HUES64 (cell line): ENCODE results near the gene RBBP8.

Experiments used
- H3K27ac ChIP-seq: 2 replicates; pipeline ENCODE4 v1.7.0; 2013; ENCODE audit warnings: low read depth, low read length, inconsistent platforms
- H3K27me3 ChIP-seq: 2 replicates; pipeline ENCODE4 v1.6.1; 2013; ENCODE audit warnings: mild to moderate bottlenecking, low read length; ENCODE audit not compliant: insufficient read depth
- H3K36me3 ChIP-seq: 2 replicates; pipeline ENCODE4 v1.6.1; 2013; ENCODE audit warnings: mild to moderate bottlenecking, low read length; ENCODE audit not compliant: insufficient read depth
- H3K4me1 ChIP-seq: 2 replicates; pipeline ENCODE4 v1.6.1; 2013; ENCODE audit warnings: mild to moderate bottlenecking, low read length, moderate library complexity; ENCODE audit not compliant: insufficient read depth
- H3K4me3 ChIP-seq: 2 replicates; pipeline ENCODE4 v1.5.1; 2013; ENCODE audit warnings: mild to moderate bottlenecking, low read length, moderate library complexity
- H3K9ac ChIP-seq: 2 replicates; pipeline ENCODE4 v1.6.1; 2013; ENCODE audit warnings: mild to moderate bottlenecking, low read depth, low read length
- H3K9me3 ChIP-seq: 2 replicates; pipeline ENCODE4 v1.6.1; 2013; ENCODE audit warnings: low read depth, low read length; ENCODE audit not compliant: insufficient read depth
- WGBS: fragments of 150-250, 120-280 bp; methylation state at CpG from one replicate; pipeline ENCODE4 v1.1.7; 2013; ENCODE audit warnings: missing lambda C conversion rate; 5-methylcytosine and 5-hydroxymethylcytosine counted together

Gene RBBP8

DNA sequence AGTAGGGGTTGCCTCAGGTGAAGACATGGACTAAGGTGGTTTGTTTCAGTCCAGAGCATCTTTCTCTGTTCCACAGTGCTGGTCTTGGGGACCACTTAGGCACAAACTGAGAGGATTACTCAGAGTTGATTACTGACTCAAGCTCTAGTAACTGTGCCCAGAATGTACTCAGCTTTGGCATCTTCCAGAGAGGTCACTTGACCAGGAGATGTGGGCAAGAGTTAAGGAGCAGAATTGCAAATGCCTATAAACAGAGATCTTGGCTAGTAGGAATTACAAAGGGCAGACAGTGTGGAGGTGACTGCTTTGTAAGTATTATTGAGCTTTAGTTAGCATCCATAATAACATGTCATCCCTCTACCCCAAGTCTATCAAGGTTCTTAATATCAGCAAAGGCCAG, 109.0 kb downstream of the RBBP8 start:
- Histone ChIP-seq H3K27me3 (no peaks in the 10 kb centered on the region), H3K27ac (no peak overlapping the region), H3K9ac (no peak overlapping the region), H3K4me1 (peaks cover 8% of the 10 kb centered on the region; the same call in 1 of the 2 replicates), H3K9me3 (no peaks in the 10 kb centered on the region), H3K4me3 (no peak overlapping the region), H3K36me3 (no peaks in the 10 kb centered on the region)

DNA sequence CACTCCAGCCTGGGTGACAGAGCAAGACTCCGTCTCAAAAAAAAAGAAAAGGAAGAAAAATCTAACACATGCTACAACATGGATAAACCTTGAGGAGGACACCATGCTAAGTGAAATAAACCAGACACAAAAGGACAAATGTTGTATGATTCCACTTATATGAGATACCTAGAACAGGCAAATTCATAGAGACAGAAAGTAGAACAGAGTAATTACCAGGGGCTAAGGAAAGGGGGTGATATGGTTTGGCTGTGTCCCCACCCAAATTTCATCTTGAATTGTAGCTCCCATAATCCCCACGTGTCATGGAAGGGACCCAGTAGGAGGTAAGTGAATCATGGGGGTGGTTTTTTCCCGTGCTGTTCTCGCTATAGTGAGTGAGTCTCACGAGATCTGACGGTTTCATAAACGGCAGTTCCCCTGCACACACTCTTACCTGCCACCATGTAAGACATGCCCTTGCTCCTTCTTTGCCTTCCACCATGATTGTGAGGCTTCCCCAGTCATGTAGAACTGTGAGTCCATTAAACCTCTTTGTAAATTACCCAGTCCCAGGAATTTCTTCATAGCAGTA, 110.8 kb downstream of the RBBP8 start:
- Histone ChIP-seq H3K27ac (no peak overlapping the region), H3K36me3 (no peaks in the 10 kb centered on the region), H3K9me3 (no peaks in the 10 kb centered on the region), H3K9ac (no peak overlapping the region), H3K27me3 (no peaks in the 10 kb centered on the region), H3K4me3 (no peak overlapping the region), H3K4me1 (no peaks in the 10 kb centered on the region)
- 93% methylated on average over 6 of the region's 7 CpGs for WGBS

DNA sequence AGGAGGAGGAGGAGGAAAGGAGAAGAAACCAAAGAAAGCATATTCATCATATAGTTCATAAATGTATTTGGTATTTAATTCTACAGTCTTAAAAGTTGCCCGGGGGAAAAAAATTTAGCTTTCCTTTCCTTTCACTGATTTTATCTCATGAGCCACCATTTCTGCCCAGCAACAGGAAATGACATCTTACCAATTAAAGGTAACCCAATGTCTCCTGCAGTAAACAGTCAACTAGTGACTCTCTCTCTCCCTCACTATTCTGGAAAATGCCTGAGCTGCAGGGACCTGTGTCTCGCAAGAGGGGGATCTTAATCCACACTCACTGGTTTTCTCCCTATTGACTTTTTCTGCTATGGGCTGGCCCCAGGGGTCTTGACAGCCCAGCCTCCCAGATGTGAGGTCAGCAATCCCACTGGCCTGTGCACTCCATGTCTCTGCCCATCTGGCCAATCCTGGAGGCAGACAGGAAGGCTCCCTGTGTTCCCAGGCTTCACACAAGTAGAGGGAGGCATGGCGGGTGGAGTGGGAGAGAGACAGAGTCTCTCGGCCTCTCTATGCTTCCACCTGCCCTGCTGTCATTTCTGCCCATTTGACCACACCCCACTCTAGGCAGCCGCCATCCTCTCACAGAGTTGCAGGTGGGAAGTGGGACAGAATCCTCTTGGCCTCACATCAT, 116.7 kb downstream of the RBBP8 start:
- no peaks in the 10 kb centered on the region for H3K9me3 ChIP-seq
- WGBS: 93% methylated on average over 5 of the region's 5 CpGs
- H3K36me3 ChIP-seq: no peaks in the 10 kb centered on the region
- H3K27ac ChIP-seq: no peak overlapping the region
- no peak overlapping the region for H3K4me3 ChIP-seq
- H3K27me3 ChIP-seq: no peaks in the 10 kb centered on the region
- no peak overlapping the region for H3K9ac ChIP-seq
- H3K4me1 ChIP-seq: peaks cover 3% of the 10 kb centered on the region; the same call in 1 of the 2 replicates

DNA sequence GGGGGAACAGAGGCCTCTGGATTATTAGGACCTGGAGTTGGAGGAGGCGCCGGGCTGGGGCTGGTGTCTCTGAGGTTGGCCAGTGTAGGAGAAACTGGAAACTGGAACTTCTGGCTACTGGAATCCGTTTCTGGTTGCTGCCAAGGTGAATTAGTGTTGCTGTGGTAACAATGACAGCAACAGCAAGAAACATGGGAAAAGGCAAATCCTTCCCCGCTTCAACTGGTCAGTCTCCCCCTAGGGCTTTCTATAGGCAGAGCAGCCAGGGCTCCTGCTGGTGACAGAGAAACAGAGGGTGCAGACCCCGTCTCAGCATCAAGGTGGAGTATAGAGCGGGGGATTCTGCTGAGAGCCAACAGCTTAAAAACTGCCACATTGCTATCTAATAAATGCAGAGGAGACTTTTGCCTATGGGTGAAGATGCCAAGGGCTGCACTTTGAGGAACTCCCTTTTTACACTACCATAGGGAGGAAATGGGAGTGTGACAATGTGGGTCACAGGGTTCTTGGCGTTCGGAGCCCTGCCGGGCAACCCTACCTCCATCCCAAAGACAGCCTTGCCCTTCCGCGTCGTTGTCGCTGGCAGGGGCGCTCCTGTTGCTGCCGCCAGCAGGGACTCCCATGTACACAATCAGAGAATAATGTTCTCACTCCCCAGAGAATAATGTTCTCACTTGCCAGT, 120.8 kb downstream of the RBBP8 start:
- H3K36me3 ChIP-seq: no peaks in the 10 kb centered on the region
- no peak overlapping the region for H3K9ac ChIP-seq
- H3K9me3 ChIP-seq: no peaks in the 10 kb centered on the region
- H3K4me3 ChIP-seq: no peak overlapping the region
- no peaks in the 10 kb centered on the region for H3K27me3 ChIP-seq
- no peak overlapping the region for H3K27ac ChIP-seq
- peaks cover 3% of the 10 kb centered on the region; the same call in 1 of the 2 replicates for H3K4me1 ChIP-seq
- WGBS: 57% methylated on average over 15 of the region's 15 CpGs

DNA sequence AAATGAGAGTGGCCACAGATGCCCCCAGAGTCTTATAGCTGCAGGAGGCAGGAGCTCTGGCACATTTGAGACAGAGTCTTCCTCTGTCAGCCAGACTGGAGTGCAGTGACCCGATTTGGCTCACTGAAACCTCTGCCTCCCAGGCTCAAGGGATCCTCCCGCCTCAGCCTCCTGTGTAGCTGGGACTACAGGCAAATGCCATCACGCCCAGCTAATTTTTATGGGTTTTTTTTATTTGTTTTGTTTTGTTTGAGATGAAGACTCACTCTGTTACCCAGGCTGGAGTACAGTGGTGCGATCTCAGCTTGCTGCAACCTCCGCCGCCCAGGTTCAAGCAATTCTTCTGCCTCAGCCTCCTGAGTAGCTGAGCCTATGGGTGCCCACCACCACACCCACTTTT, 121.4 kb downstream of the RBBP8 start:
- no peak overlapping the region for H3K4me3 ChIP-seq
- H3K9ac ChIP-seq: no peak overlapping the region
- H3K27me3 ChIP-seq: no peaks in the 10 kb centered on the region
- peaks cover 3% of the 10 kb centered on the region; the same call in 1 of the 2 replicates for H3K4me1 ChIP-seq
- H3K27ac ChIP-seq: no peak overlapping the region
- H3K9me3 ChIP-seq: no peaks in the 10 kb centered on the region
- no peaks in the 10 kb centered on the region for H3K36me3 ChIP-seq
- 90% methylated on average over 6 of the region's 6 CpGs for WGBS

DNA sequence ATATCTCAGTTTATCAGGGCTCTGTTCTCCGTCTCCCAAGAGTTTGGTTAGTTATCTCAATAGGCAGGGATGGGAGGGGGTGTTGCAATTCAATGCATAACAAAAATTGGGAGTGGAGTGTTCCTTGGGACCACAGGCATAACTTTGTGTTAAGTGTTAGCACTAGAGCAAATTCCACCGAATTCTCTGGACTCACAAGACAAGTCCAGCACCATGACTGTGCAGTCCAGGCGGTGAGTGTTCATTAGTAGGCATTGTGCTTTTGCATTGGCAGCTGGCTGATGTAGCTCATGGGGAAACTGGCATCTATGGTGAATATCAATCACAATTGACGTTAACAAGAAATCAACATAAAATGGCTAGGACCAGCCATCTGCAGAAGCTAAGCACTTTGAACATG, 123.2 kb downstream of the RBBP8 start:
- WGBS: 90% methylated on average over 4 of the region's 4 CpGs

DNA sequence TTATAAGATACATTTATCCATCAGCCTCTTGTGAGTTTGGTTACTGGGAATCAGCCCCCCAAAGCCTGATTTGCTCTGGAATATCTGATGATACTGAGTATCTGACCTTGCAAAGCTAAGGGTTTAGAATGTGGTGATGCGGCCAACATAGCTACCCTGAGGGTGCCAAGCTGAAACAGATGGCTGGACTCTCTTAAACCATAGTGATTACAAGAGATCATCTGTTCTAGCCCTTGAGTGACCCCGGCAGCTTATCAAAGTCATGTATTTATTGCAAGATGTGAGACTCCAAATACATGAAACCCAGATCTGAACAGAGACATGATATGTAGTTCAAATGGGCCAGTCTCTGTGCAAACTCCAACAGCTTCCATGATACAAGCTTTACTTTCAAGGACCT, 124.0 kb downstream of the RBBP8 start:
- Histone ChIP-seq H3K9me3 (no peaks in the 10 kb centered on the region), H3K27me3 (no peaks in the 10 kb centered on the region), H3K27ac (no peak overlapping the region), H3K9ac (no peak overlapping the region), H3K4me3 (no peak overlapping the region), H3K36me3 (no peaks in the 10 kb centered on the region), H3K4me1 (peaks cover 5% of the 10 kb centered on the region; the same call in 1 of the 2 replicates)
- 97% methylated on average over 2 of the region's 2 CpGs for WGBS

More for the DNA sequence above, 123.2 kb downstream of the RBBP8 start:
- peaks cover 5% of the 10 kb centered on the region; the same call in 1 of the 2 replicates for H3K4me1 ChIP-seq
- no peaks in the 10 kb centered on the region for H3K36me3 ChIP-seq
- H3K4me3 ChIP-seq: no peak overlapping the region
- no peaks in the 10 kb centered on the region for H3K27me3 ChIP-seq
- no peak overlapping the region for H3K9ac ChIP-seq
- no peak overlapping the region for H3K27ac ChIP-seq
- no peaks in the 10 kb centered on the region for H3K9me3 ChIP-seq

DNA sequence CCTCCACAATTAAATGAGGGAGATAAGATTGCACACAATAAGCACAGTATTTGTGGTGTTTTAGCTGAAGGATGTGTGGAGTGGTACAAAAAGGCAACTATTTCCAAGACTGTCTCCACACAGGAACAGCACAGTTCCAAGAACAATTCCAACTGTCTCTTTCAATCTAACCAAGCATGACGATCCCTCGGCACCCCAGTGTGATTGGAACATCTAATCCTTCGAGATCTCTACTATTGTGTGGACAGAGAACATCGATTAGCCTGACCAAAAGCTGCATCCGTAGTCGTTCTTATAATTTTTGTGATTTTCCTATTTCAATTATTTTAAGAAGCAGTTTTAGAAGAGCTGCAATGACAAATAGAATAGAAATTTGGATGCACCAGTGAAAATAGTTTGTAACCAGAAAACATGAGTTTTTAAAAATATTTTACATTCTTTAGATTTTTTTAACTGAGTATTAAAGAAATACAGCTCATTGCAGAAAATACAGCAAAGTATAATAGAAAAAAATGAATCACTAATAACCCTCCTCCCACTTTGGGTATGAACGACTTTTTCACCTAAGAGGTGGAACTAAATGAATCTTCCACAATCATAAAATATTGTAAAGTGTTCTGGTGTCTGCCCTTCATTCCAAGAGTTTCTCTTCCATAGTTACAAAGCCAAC, 125.8 kb downstream of the RBBP8 start:
- no peak overlapping the region for H3K4me3 ChIP-seq
- no peak overlapping the region for H3K27ac ChIP-seq
- peaks cover 2% of the 10 kb centered on the region; the same call in 1 of the 2 replicates for H3K4me1 ChIP-seq
- H3K9ac ChIP-seq: no peak overlapping the region
- peaks cover 3% of the 10 kb centered on the region; the same call in 1 of the 2 replicates for H3K9me3 ChIP-seq
- H3K27me3 ChIP-seq: no peaks in the 10 kb centered on the region
- WGBS: 95% methylated on average over 6 of the region's 7 CpGs
- H3K36me3 ChIP-seq: no peaks in the 10 kb centered on the region

DNA sequence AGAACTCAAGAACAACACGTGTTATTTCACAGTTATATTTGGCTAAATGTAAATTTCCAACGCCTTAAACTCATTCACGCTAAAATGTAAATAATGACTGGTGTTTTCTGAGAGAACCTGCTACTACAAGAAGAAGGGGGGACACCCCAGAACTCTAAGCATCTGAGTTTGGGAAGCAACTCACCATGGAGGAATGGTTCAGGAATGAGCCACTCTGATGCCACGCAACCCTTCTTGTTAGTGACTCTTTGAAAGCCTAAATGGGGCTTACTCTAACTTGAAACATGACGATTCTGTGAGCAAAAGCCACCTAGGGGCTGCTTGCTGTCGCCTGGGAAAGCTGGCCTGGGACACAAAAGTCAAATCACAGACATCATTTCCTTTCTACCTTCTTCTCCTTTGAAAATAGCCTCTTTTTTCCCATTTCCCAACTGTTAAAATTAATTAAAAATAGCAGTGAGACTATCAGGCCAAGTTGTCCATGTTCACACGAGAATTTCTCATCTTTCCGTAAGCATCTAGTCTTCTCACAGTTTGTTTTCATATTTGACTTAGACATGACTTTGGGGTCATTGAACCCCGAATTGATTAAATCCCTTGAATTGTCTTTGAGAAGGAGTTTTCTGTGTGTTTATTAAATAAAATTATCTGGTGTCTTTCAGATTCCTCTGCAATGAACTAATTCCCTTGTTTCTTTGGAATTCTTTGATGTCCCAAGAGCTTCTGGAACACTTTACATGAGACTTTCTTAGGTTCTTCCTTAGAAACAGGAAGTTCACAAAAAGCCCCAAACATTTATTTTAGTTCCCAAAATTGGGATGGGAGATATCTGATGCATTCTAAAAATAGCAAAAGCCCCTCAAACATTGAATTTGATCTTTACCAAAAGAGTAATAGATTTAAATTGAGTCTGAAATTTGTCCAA, 126.7 kb downstream of the RBBP8 start:
- 86% methylated on average over 9 of the region's 9 CpGs for WGBS
- no peak overlapping the region for H3K27ac ChIP-seq
- no peaks in the 10 kb centered on the region for H3K27me3 ChIP-seq
- no peaks in the 10 kb centered on the region for H3K36me3 ChIP-seq
- H3K4me3 ChIP-seq: no peak overlapping the region
- no peak overlapping the region for H3K9ac ChIP-seq
- H3K9me3 ChIP-seq: peaks cover 3% of the 10 kb centered on the region; the same call in 1 of the 2 replicates
- H3K4me1 ChIP-seq: 0 out of 2 replicates have a peak, but pooled peaks cover 2% of the 10 kb centered on the region

DNA sequence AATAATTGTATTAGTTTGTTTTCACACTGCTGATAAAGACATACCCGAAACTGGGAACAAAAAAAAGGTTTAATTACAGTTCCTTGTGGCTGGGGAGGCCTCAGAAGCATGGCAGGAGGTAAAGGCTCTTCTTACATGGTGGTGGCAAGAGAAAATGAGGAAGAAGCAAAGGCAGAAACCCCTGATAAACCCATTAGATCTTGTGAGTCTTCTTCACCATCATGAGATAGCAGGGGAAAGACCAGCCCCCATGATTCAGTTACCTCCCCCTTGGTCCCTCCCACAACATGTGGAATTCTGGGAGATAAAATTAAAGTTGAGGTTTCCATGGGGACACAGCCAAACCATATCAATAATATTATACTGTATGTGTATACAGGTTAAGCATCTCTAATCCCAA, 128.9 kb downstream of the RBBP8 start:
- 96% methylated on average over 1 of the region's 1 CpG for WGBS
- no peaks in the 10 kb centered on the region for H3K27me3 ChIP-seq
- H3K4me1 ChIP-seq: 0 out of 2 replicates have a peak, but pooled peaks cover 2% of the 10 kb centered on the region
- no peak overlapping the region for H3K27ac ChIP-seq
- no peaks in the 10 kb centered on the region for H3K36me3 ChIP-seq
- no peak overlapping the region for H3K9ac ChIP-seq
- peaks cover 3% of the 10 kb centered on the region; the same call in 1 of the 2 replicates for H3K9me3 ChIP-seq
- no peak overlapping the region for H3K4me3 ChIP-seq
